COLO668 (cell line): ENCODE data around the gene ANKRD36C.
"Not testable (repeated sequence)": the region's sequence is repeated elsewhere in the genome, so short reads cannot be mapped to it uniquely, and the experiment has no call there.

Source experiments
- DNase-seq: peaks from one replicate; lab custom pipeline; 2025; ENCODE audit not compliant: unreplicated experiment; lab: John Stamatoyannopoulos, UW

Gene ANKRD36C

GRCh38 chr2:95991351-95992094 lies at the start of gene ANKRD36C:
Gene ANKRD36C, minus strand, starts transcription at chr2:95991824. Its CDS starts 116 bp downstream, at chr2:95991708.
- not testable (repeated sequence) for DNase-seq

GRCh38 chr2:96035554-96035953 lies 43.9 kb upstream of the ANKRD36C start:
- DNase-seq, result not testable (repeated sequence)

- not testable (repeated sequence) for DNase-seq
Observed at GRCh38 chr2:96034792-96035191, 43.2 kb upstream of the ANKRD36C start, which contains the start of gene GPAT2. Gene GPAT2, minus strand, starts transcription at chr2:96034916. Its CDS starts 2,557 bp downstream, at chr2:96032359.

- DNase-seq, result not testable (repeated sequence)
Observed at GRCh38 chr2:96033997-96034396, 42.4 kb upstream of the ANKRD36C start.

- DNase-seq, result not testable (repeated sequence)
Observed at GRCh38 chr2:96027725-96028325, 36.2 kb upstream of the ANKRD36C start.

GRCh38 chr2:96025755-96026154 lies 34.1 kb upstream of the ANKRD36C start:
- DNase-seq, result not testable (repeated sequence)

- no peak for DNase-seq
Observed at GRCh38 chr2:96025194-96025492, 33.5 kb upstream of the ANKRD36C start.

- DNase-seq, result no peak
Observed at GRCh38 chr2:96024336-96025193, 32.9 kb upstream of the ANKRD36C start.

GRCh38 chr2:96023701-96024100 lies 32.1 kb upstream of the ANKRD36C start:
- DNase-seq, result not testable (repeated sequence)

GRCh38 chr2:96022701-96023447 lies 31.2 kb upstream of the ANKRD36C start:
- DNase-seq, result not testable (repeated sequence)

GRCh38 chr2:96022126-96022525 lies 30.5 kb upstream of the ANKRD36C start:
- DNase-seq, result not testable (repeated sequence)

- DNase-seq, result not testable (repeated sequence)
Observed at GRCh38 chr2:96021142-96021541, 29.5 kb upstream of the ANKRD36C start.

GRCh38 chr2:96019909-96020590 lies 28.4 kb upstream of the ANKRD36C start:
- not testable (repeated sequence) for DNase-seq

- not testable (repeated sequence) for DNase-seq
Observed at GRCh38 chr2:96016321-96016720, 24.7 kb upstream of the ANKRD36C start.

GRCh38 chr2:96012792-96013264 lies 21.2 kb upstream of the ANKRD36C start:
- DNase-seq, result not testable (repeated sequence)

- DNase-seq, result not testable (repeated sequence)
Observed at GRCh38 chr2:96012086-96012791, 20.6 kb upstream of the ANKRD36C start.

GRCh38 chr2:96011129-96011455 lies 19.5 kb upstream of the ANKRD36C start:
- not testable (repeated sequence) for DNase-seq

GRCh38 chr2:96010320-96011128 lies 18.9 kb upstream of the ANKRD36C start:
- DNase-seq, result not testable (repeated sequence)

GRCh38 chr2:96009833-96010232 lies 18.2 kb upstream of the ANKRD36C start:
- not testable (repeated sequence) for DNase-seq
